GM19468 (cell line): Measurements from ENCODE around the gene NDUFS7.
"Not testable (repeated sequence)": the region's sequence is repeated elsewhere in the genome, so short reads cannot be mapped to it uniquely, and the experiment has no call there.

Experiments used
- ATAC-seq: cut with Tn5 transposase; IDR thresholded peaks from one replicate; pipeline ENCODE4 v1.9.1; 2021; ENCODE audit warnings: mild to moderate bottlenecking, moderate library complexity, moderate number of reproducible peaks; ENCODE audit not compliant: unreplicated experiment; ENCODE audit errors: extremely low read depth

The NDUFS7 gene

DNA sequence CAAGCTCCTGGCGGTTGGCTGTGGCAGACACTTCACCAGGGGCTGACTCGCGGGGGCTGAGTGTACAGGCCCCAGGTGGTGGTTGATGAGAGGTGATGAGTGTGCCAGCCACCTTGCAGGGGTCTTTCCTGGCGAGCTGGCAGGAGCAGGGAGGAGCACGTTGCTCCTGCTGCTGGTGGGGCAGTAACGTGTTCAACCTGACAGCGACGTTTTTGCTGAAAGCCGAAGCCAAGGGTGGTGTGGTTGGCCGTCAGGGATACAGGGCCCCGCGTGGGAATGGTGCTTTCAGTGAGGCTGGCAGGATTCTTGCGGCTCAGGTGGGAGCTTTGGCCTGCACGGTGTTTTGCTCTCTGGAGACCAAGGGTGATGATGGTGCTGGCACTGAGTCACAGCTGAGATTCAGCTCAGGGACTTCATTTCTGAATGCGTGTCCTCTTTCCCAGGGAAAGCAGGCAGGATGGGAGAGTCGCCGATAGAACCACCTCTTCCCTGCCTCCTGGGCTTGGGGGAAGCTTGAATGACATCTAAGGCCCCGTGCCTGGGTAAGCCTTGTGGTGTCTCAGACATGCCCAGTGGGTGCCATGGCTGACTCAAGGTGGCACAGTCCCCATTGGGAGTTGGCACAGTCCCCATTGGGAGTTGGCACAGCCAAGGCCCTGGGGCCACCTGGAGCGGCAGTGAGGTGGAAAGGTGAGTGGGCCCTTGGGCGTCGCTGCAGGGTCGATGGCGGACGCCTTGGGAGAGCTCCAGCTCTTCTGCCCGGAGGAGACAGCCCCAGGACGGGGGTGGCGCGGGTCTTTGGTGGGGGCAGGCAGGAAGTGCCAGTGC lies 32.5 kb downstream of the NDUFS7 start:
- ATAC-seq, result no peak

DNA sequence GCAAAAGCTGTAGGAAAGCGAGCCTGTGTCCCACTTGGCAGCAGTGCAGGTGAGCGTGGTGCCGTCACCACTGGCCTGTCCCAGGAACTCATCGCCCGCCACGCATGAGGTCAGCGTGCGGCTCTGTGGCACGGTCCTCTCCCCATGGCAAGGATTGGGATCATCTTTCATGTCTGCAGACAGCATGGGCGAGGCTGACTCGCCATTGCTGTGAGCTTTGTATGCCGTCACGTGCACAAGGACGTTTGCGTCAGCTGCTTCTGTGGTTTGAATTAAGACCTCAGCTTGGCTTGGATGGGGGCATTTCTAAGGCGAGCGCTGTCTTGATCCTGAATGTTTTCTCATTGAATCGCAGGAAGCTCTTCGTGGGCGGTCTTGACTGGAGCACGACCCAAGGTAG lies 33.4 kb downstream of the NDUFS7 start:
- ATAC-seq, result no peak

DNA sequence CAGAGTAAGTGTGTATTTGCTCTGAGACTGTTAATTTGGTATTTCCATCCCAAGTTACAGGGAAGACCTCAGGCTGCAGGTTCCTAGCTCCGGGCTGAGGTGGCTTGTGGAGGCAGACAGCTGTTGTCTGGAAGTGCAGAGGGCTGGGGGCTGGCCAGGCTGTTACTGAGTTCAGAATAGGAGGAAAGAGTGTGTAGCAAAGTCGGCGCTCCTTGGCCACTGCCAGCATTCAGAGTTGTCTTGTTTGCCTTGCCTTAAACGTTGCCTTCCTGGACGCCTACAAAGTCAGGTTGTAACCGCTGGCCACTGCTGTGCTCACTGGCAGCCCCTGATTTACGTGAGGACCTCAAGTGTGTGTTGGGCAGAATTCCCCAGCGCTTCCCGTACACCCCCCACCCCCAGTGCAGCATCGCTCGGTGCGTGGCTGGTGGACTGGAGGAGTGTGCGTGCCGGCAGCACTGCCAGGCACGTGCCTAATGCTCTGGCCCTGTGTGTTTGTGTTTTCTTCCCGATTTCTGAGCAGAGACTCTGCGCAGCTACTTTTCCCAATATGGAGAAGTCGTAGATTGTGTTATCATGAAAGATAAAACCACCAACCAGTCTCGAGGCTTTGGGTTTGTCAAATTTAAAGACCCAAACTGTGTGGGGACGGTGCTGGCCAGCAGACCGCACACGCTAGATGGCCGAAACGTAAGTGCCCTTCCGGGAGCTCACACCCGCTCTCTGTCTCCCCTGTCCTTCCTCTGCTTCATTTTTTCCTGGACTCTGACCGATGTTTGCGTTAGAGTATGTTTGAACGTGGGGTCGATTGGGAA lies 34.2 kb downstream of the NDUFS7 start:
- ATAC-seq, result no peak

DNA sequence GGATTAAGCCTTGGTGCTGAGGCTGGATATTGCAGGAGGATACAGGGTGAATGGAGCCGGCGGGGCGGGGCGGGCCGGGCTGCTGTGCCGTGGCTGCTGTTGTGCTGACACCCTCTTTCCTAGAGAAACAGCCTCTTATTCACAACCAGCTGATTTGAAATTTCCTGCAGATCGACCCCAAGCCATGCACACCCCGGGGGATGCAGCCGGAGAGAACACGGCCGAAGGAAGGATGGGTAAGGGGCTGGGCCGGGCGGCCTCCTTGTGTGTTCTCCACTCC lies 34.7 kb downstream of the NDUFS7 start:
- ATAC-seq, result no peak

DNA sequence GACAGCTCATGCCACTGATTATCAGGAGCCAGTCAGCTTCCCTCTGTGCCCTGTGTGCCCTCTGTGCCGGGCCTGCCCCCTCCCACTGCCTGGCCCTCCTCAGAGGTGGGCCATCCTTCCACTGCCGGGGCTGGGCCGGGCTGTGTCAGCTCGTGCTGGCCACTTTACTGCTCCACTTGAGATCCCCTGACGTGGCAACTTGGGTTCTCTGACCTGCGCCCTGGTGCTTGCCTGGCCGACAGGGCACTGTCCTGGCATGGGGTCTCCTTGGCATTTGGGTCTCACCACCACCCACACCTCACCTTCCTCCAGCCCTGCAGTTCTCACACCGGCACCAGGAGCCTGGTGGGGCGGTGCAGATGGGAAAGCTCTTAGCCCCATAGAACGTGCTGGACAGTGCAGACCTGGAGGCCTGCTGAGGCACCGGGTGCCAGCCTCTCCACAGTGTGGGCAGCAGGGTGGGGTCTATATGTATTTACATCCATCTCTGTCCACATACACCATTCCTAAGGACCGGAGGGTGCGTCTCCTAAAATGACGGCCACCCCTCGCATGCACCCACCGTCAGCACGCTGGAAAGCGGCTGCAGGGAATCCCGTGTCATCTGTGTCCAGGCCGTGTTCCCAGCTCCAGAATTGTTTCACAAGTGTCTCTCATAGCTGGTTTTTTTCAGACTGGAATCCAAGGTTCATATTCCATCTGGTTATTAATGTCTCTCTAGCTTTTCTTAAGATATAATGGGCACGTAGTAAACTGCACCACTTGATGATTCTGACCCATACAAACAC lies 35.4 kb downstream of the NDUFS7 start:
- ATAC-seq, result no peak

DNA sequence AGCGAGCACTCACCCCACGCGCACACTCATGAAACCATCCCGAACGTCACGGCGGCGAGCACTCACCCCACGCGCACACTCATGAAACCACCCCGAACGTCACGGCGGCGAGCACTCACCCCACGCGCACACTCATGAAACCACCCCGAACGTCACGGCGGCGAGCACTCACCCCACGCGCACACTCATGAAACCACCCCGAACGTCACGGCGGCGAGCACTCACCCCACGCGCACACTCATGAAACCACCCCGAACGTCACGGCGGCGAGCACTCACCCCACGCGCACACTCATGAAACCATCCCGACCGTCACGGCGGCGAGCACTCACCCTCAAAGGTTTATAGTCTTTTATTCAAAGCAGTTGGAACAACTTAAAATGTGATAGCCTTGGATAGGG lies 36.4 kb downstream of the NDUFS7 start:
- ATAC-seq, result not testable (repeated sequence)

DNA sequence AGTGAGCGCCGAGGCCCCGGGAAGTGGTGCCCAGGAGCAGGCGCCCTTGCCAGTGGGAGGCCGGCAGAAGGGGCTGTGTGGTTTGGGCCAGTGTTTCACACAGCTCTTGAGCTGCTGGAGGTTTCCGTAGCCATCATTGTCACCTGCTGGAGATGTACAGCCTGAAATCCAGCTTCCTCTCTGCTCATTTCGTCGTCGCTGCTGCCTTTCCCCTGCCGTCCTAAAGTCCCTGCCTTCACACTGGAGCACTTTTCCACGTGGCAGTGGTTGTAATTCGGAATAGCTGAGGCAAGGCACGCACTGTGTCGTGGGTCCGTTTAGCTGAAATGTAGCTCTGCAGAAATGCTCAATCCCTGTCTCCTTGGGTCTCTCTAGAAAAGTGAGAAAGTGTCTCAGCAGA lies 36.9 kb downstream of the NDUFS7 start:
- no peak for ATAC-seq

DNA sequence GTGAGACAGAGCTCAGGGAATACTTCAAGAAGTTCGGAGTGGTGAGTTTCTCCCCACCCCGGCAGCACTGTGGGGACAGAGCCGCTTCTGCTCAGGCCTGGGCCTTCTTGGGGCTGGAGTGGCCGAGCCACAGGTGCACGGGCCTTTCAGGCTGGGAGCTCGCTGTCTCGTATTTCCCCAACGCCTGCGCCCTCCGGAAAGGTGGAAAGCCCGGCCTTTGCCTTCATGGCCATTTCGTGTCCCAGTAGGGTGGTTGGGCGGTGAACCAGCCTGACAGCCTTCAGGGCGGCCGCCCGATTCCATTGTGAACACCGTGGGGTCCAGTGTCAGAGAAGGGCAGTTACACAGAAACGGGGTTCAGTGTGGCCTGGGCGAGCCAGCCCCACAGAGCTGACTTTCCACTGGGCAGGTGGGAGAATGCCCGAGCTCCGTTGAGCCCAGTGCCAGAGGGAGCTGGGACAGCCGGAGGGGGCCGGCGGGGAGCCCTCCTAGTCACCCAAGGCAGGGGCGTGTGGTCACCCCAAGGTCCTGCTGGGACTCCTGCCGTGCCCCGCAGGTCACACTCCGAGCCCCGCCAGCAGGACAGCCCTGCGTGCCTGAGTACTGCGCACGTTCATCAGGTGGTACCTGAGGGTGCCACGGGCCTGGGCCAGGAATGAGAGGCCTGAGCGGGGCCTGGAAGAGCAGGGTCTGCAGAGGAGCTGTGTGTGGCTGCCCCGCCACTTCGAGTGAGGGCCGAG lies 37.7 kb downstream of the NDUFS7 start:
- no peak for ATAC-seq

DNA sequence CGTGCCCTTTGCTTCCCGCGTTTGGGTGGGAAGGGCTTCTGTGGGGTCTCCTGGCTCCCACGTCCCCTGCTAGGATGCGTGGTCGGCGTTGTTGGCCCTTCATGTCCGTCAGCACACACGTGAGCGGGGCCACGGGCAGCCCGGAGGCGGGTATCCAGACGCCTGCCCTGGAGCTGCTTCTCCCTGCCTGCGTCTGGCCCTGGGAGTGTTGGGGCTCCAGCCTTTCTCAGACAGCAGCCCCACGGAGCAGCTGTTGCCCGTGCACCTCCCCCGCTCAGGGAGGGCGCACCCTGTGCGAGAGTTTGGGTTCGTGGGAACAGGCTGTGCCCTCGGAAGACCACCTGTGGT lies 38.2 kb downstream of the NDUFS7 start:
- ATAC-seq, result no peak

DNA sequence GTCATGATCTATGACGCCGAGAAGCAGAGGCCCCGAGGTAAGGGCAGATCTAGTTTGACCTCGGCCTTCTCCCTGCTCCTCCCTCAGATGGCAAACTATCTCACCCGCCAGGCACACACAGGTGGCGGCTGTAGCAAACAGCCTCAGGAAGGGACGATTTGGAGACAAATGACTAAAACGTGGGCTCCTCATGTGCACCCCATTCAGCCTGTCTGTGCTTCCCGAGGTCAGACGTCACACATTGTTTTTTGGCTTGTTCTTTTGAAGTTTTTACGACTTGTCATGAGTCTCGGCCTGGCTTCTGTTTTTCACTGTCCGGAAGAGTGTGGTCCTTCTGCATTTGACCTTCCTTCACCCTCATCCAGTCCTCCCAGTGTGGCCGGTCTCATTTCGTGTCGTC lies 38.7 kb downstream of the NDUFS7 start:
- ATAC-seq, result no peak

DNA sequence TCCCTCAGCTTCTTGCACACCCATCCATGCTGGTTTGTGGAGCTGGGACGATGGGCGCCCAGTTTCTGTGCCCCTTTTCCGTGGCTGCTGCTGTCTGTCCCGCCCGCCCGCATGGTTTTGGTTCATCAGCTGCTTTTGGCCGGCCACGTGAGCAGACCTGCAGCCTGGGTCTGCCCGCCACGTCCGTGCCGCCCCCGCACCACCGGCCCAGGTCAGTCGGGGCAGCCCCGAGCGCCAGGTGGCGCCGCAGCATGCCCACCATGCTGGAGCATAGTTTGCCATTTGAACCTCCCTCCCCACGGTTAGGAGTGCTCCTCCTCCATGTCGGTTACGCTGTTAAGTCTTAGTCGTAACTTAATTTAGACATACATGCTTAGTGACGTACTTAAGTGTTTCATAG lies 39.2 kb downstream of the NDUFS7 start:
- ATAC-seq, result no peak

DNA sequence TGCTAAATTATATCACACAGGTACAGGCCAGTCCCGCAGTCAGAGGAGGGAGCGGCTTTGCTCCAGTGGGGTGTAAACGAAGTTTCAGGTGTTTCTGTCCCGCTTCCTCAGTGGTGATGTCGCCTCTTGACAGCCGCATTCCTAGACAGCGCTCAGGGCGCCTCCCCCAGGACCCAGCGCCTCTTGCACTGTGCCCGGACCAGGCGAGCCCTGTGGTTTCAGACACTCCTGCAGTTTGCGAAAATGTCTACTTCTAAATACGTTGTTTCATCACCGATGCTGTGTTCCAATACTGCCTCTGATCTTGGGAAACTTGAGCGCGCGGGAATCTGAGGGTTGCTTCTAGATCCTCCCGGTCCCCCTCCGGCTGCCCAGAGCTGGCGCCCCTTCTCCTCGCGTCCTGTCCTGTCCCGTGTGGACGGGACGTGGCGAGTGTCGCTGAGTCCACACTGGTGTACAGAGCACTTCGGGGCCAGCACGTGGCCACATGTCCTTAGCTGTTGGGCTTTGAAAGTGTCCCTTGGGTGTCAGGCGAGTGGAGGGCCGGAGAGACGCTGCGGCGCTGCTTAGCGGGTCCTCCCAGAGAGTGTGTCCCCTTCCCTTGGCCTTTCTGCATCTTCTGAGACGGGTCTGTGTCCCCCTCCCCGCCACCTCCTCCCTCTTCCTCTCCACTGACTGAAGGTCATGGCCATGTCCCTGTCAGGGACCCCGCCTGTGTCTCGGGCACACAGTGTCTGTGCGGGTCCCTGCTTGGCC lies 39.9 kb downstream of the NDUFS7 start:
- no peak for ATAC-seq

DNA sequence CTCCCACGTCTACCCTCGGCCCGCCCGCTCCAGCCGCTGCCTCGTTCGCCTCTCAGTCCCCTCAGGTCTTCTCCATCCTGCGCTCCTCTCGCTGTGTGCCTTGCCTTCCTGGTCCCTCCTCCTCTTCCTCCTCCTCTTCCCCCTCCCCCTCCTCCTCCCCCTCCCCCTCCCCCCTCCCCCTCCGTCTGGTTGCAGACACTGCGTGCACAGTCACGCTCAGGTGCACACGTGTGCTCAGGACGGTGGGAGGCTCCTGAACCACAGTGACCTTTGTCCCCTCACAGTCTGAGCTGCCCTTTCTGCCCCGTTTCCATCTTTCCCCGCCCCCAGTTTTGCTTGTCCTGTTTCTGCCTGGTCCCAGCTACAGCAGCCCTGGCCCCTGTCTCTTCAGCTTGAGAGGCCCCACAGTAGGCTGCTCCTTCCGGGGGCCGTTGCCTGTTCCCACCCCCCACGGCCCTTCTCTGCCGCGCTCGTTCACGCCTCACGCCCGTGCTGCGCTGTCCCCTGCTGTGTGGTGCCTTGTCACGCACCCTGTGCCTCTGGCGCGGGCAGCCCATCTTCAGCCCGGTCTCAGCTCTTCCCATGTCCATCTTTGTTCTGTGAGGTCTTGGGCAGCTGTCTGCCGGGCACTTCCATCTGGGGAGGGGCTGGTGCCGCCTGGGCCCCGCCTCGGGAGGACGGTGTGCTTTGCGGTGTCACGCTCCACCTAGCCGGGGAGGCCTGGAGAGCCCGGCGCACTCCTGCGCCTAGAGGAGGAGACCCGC lies 40.7 kb downstream of the NDUFS7 start:
- no peak for ATAC-seq

DNA sequence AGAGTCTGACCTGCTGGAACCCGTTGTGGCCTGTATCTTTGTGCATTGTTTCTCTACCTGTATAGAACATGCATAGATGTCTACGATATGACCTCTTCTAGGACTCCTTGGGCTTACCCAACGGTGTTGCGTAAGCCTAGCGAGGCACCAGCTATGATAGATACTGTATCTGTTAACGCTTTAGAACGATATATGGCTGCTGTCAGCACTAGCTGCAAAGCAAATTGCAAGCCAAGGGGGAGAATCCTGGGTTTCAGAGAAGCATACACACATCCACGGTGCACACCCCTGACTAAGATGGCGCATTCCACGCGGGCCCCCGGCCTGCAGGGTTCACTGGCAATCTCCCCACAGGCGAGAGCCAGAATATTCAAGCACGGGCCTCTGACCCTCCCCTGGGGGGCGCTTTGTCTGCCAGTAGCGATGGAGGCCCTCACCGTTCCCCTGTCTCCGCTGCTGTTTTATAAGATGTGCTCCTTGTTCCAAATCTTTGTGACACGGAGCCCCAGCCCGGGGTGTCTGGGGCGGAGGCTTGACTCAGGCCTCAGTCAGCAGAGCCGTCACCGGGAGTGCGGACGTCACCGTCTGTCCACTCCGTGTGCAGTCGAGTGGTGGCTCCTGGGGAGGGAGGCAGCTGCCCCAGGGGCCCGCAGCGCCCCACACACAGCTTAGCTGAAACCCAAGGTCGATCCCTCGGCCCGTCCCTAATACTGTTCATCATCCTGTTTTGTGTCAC lies 41.6 kb downstream of the NDUFS7 start:
- ATAC-seq, result no peak

DNA sequence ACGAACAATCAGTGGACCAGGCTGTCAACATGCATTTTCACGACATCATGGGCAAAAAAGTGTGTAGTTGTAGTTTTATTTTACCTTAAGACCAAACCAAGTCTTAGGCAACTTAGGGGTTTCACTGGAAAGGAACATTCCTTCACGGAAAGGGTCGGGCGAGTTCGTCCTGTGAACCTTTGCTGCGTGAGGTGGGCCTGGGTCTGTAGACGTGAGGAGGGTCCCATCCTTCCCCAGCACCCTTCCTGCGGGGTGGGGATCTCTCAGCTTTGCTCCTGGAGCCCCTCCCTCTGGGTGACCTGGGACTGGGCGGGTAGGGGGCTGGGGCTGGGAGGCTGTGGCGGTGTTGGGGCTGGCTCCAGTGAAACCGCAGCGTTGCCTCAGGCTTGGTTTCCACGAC lies 42.2 kb downstream of the NDUFS7 start:
- ATAC-seq, result no peak

DNA sequence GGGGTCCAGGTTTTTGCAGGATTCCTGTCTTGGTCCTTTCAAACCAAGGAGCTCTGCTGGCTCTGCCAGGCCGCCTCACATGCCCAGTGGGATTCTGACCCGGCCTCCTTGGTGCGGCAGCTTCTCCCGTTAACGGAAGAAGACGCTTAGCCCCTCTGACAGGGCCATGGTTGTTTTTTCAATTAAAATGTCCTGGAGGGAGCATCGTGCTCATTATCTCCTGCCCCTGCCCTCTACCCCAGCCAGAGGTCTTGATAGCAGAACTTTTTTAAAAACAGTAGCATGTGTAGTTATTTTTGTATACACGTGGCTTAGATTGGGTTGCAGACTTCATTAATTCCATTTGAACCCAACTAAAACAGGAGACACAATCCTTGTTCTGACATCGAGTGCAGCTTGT lies 43.0 kb downstream of the NDUFS7 start:
- no peak for ATAC-seq

DNA sequence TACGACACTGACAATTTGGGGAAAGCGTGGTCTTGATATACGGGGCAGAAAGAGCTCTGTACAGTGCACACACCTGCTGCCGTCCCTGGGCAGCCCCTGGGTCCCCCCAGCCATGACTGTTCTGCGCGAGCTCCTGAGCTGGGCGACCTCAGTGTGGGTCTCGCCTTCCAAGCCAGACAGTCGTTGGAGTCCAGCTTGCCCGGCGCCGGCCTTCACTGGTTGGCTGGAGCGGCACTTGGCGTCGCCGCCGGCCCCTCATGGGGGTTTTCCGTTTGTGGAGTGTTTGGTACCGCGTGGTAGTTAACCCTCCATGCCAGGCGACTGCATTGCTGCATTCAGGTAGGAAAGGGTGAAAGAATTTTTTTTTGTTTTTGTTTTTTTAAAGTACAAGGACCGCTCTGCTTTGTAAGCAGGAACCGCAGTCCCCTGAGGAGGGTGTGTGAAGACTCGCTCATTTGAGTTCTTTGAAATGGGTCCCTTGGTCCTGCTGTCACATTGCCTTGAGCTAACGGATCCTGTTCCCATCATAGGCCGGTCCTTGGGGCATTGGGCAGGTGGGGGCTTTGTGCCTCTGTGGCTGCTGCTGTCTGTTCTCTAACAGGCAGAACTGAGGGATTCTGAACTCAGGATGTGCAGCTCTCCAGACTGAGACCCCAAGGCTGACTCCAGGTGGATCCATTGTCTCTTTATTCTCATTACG lies 43.7 kb downstream of the NDUFS7 start:
- no peak for ATAC-seq
